ENCODE results near the gene TSNAXIP1. TPM values are rescaled to one million over a fixed set of nuclear protein-coding genes. Genes with fewer than 3 reads are reported as not detected.
A peak's percentile ranks its signal among the peaks of the same experiment; 100 is the strongest.

Gene TSNAXIP1
- total and polyA plus RNA-seq, 9 of the 15 experiments (the other 6 are each of a cell fraction or from before 2014, with no cell fraction given): 0.03 to 0.24 (median 0.11) TPM; not detected in 4

DNA sequence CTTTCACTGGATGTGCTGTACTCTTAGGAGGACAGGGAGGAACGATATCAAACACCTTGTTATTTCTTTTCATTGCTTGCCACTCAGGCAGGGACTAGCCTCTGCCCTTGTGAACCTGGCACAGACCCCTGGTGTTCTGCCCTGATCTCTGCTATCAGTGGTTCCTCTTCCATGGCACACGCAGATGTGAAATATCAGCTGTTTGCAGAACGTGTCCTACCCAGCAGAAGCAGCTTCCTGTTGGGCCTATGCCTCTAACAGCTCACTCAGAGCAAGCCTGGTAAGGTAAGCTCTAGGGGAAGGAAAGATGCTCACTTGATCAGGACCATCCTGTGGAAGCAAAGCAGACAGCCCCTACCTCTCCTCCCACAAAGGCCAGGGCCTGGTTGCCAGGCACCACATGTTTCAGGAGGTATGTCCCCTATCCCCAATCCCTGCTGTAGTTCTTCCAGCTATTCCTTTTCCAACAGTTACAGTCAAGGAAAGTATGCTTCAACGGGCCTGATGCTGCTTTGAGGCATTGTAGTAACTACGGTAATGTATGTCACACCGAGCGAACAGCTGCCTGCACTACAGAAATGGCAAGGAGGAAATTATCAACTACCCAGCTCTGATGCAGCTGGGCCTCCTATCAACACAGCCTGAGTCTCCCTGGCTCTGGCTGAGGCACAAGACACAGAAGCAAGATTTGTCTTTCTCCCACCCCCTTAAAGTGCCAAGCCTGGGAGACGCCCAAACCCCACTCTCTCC is 46.3 kb upstream of the TSNAXIP1 start:
- in situ Hi-C loops (cut with MboI): no loop called here
- no peak overlapping the region for H3K4me2 ChIP-seq (ENCODE audit: insufficient read depth, low read length)
- peaks cover 8 to 9% of the 10 kb centered on the region in 2 experiments; a peak in 4 of 5 replicates for H3K4me1 ChIP-seq (replicated peaks in 1 of 2; ENCODE audit: control insufficient read depth in 2 of 2, insufficient read depth in 2 of 2, low read length in 2 of 2)

More for the DNA sequence above, 46.3 kb upstream of the TSNAXIP1 start:
- peaks cover 5% of the 10 kb centered on the region for H3K9me1 ChIP-seq (ENCODE audit: control insufficient read depth, insufficient read depth, low read length)
- H3K79me2 ChIP-seq (ENCODE audit: control insufficient read depth, insufficient read depth, low read length): no peaks in the 10 kb centered on the region
- intact Hi-C loops (cut with micrococcal nuclease): no loop called here
- 71% methylated on average over 8 of the region's 8 CpGs for WGBS (ENCODE audit: insufficient coverage, low coverage, missing lambda C conversion rate)
- POLR2A ChIA-PET: interaction anchor here (0.5 to 0.8 kb wide), 2 partner anchors 198 to 324 kb away, joined by 3 to 4 read pairs; no protein-coding TSS in a partner anchor
- DNase-seq (ENCODE audit: extremely low read depth in 1 of 4, low spot score in 3 of 4): no peak
- H3K9ac ChIP-seq (ENCODE audit: insufficient read depth in 1 of 2, low read depth in 2 of 2, low read length in 2 of 2): peak overlapping the region in 1 of 2 experiments; percentile 33; a peak in 1 of 4 replicates
- H4K20me1 ChIP-seq (replicated peaks; ENCODE audit: control insufficient read depth, insufficient read depth, low read length): 0 out of 2 replicates have a peak, but pooled peaks cover 4% of the 10 kb centered on the region
- no peaks in the 10 kb centered on the region for H3K27me3 ChIP-seq (ENCODE audit: control insufficient read depth in 2 of 2, insufficient read depth in 2 of 2, low read length in 2 of 2)
- H3K36me3 ChIP-seq (ENCODE audit: control insufficient read depth, insufficient read depth, low read length): peaks cover 9% of the 10 kb centered on the region; the same call in 1 of the 3 replicates
- H3K9me3 ChIP-seq (replicated peaks; ENCODE audit: control insufficient read depth, insufficient read depth, low read depth, low read length): no peaks in the 10 kb centered on the region
- TF ChIP-seq SRSF1 (IDR thresholded peaks at IDR 0.05; ENCODE audit: low read depth, low read length) (no peak), MAFF (IDR thresholded peaks at IDR 0.05; ENCODE audit: low read length) (no peak), HOXB6 (CRISPR knock-in tag; IDR thresholded peaks at IDR 0.05; ENCODE audit: borderline replicate concordance) (no peak), TAF1 (IDR thresholded peaks at IDR 0.05; ENCODE audit: control insufficient read depth, extremely low read depth, insufficient read depth, low read length, severe bottlenecking) (no peak), BCOR (IDR thresholded peaks at IDR 0.05) (no peak), CREBBP (IDR thresholded peaks at IDR 0.05; ENCODE audit: low read depth, low read length) (no peak), GABPB2 (CRISPR knock-in tag; conservative IDR thresholded peaks at IDR 0.05) (no peak), RNF2 (IDR thresholded peaks at IDR 0.05) (no peak), KLF1 (tag; IDR thresholded peaks at IDR 0.05) (no peak)
- TF ChIP-seq, protein P1, sequence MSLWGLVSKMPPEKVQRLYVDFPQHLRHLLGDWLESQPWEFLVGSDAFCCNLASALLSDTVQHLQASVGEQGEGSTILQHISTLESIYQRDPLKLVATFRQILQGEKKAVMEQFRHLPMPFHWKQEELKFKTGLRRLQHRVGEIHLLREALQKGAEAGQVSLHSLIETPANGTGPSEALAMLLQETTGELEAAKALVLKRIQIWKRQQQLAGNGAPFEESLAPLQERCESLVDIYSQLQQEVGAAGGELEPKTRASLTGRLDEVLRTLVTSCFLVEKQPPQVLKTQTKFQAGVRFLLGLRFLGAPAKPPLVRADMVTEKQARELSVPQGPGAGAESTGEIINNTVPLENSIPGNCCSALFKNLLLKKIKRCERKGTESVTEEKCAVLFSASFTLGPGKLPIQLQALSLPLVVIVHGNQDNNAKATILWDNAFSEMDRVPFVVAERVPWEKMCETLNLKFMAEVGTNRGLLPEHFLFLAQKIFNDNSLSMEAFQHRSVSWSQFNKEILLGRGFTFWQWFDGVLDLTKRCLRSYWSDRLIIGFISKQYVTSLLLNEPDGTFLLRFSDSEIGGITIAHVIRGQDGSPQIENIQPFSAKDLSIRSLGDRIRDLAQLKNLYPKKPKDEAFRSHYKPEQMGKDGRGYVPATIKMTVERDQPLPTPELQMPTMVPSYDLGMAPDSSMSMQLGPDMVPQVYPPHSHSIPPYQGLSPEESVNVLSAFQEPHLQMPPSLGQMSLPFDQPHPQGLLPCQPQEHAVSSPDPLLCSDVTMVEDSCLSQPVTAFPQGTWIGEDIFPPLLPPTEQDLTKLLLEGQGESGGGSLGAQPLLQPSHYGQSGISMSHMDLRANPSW (CRISPR knock-in tag; IDR thresholded peaks at IDR 0.05): no peak
- CTCF ChIA-PET (ENCODE audit: low intra/inter-chr PET ratio): interaction anchor here (0.6 kb wide), 1 partner anchor 283 kb away, joined by 3 read pairs; no protein-coding TSS in a partner anchor
- H3K4me3 ChIP-seq: no peak overlapping the region
- no peak overlapping the region for H3K27ac ChIP-seq (ENCODE audit: extremely low read depth, low read depth, low read length)
- ATAC-seq: no peak
- no TSS peak for BruUV-seq (replicated peaks)
- no peak overlapping the region for H2AFZ ChIP-seq (ENCODE audit: low read depth, low read length)
- FAIRE-seq: no peak

Measured in K562 (cell line).